Left lobe of liver (tissue), 2 donors: Measurements from ENCODE around the gene RASA4. TPM values are rescaled to one million over a fixed set of nuclear protein-coding genes. Genes with fewer than 3 reads are reported as not detected.
"Not testable (repeated sequence)": the region's sequence is repeated elsewhere in the genome, so short reads cannot be mapped to it uniquely, and the experiment has no call there.

ENCODE experiments used
- ATAC-seq: fragments of 200-7000 bp; cut with Tn5 transposase; one replicate; pipeline ENCODE4 v1.9.1; 2020; ENCODE audit warnings: mild to moderate bottlenecking, moderate library complexity
- DNase-seq: peaks from one replicate; pipeline ENCODE4 v3.0.0-alpha.2; 2020; ENCODE audit warnings: low spot score
- total RNA-seq: library from RNA; stranded (reverse); gene quantifications from one replicate; pipeline ENCODE4 v1.2.1, GENCODE V29; 2021
- donor health status: DM: no; HTN: no; CAD: no; lungs with moderate emphysema.
- donor health status: DM: no; HTN: yes; CAD: no.

RASA4 gene
- total RNA-seq, 1 donor from 2014 or later: 10.7 TPM

DNA sequence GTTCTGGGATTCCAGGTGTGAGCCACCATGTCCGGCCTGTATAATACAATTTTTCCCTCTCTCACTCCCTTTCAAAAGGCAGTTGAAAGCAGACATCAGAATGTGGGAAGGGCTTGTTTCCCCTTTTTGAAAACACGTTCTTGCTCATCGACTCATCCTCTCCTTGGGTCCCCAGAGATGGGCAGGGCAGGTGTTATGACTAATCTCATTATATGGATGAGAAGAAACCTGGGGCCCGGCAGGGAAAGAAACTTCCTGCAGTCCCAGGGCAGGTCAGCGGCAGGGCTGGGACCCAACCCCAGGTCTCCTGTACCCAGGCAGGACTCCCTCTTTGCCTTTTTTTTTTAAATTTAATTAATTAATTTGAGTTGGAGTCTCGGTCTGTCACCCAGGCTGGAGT, 70.2 kb downstream of the RASA4 start:
- not testable (repeated sequence) for ATAC-seq

DNA sequence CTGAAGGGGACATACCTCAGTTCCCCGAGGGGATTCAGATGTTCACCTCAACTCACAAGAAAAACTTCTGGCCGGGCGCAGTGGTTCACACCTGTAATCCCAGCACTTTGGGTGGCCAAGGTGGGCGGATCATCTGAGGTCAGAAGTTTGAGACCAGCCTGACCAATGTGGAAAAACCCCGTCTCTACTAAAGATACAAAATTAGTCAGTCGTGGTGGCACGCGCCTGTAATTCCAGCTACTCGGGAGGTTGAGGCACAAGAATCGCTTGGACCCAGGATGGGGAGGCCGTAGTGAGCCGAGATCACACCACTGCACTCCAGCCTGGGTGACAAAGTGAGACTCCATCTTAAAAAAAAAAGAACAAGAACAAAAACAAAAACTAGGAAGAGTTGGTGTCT, 71.3 kb downstream of the RASA4 start:
- ATAC-seq, DNase-seq: not testable (repeated sequence)

More for the DNA sequence above, 70.2 kb downstream of the RASA4 start:
- DNase-seq: not testable (repeated sequence)

DNA sequence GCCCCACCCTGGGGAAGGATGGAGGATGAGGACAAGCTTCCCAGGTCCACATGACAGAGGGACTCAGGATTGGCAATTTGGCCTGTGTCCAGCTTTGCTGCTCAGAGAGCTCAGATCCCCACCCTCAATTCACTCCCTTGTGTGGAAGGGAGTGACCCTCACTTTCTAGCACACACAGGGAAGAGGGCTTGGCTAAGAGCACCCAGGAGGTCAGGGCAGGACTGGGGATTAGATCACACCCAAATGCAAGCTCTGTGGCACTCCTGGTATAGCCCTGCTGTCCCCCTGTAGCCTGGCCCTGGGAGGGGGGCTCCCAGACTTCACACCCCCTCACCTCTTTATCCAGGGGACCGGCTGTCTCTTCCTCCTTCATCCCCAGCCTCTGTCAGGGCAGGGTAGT, 72.2 kb downstream of the RASA4 start:
- DNase-seq, ATAC-seq: not testable (repeated sequence)

DNA sequence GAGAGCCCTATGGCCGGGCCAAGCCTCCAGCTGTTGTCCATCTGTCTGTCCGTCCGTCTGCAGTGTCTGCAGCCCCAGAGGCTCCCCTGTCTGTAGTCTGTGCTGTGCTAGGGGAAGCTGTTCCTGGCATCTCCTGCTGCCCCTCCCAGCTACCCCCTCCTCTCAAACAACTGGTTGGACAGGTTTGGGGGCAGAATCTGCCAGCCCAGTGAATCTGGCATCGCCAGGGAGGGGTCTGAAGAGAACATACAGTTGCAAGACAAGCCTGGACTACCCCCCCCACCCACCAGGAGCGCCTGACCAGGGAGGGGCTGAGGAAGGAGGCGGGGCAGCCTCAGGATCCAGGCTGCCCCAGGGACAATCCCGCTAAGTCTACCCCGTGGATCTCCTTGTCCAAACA, 73.0 kb downstream of the RASA4 start, which contains the start of gene UPK3BL2:
UPK3BL2 (minus strand) TSS at position 101 of the 400 bp plus-strand sequence; CDS start at position 41, 60 bp downstream.
- DNase-seq, ATAC-seq: not testable (repeated sequence)

DNA sequence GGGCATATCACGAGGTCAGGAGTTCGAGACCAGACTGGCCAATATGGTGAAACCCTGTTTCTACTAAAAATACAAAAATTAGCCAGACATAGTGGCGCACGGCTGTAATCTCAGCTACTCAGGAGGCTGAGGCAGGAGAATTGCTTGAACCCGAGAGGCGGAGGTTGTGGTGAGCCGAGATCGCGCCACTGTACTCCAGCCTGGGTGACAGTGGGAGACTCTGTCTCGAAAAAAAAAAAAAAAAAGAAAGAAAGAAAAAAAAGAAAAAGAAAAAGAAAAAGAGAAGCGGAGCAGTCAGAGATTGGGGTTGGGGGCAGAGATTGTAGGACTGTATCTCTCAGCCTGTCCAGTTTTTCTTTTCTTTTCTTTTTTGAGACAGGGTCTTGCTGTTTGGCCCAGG, 73.8 kb downstream of the RASA4 start:
- ATAC-seq, DNase-seq: not testable (repeated sequence)

DNA sequence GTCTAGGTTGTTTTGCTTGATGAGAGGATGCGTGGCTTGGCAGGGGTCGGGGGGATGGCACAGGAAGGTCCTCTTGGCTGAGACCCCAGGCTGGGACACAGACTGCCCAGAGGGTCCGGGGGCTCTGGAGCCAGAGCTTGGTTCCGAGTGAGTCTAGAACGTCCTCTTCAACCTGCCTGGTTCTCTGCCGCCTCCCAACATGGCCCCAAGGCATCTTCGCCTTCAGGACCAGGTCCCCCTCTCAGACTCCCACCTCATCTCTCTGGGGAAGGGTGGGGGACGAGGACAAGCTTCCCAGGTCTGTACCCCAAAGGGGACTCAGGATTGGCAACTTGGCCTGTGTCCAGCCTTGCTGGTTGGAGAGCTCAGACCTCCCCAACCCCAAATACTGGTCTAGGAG, 74.5 kb downstream of the RASA4 start:
- DNase-seq, ATAC-seq: not testable (repeated sequence)

DNA sequence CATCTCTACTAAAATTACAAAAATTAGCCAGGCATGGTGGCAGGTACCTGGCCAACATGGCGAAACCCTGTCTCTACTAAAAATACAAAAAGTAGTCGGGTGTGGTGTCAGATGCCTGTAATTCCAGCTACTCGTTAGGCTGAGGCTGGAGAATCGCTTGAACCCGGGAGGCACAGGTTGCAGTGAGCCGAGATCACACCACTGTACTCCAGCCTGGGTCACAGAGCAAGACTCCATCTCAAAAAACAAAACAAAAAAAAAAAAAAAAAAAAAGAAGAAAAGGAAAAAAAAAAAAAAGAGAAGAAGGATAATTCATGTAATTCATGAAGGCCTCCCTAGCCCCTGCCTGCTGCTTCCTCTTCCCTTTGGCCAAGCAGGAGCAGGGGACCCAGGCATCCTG, 76.0 kb downstream of the RASA4 start:
- DNase-seq, ATAC-seq: not testable (repeated sequence)

DNA sequence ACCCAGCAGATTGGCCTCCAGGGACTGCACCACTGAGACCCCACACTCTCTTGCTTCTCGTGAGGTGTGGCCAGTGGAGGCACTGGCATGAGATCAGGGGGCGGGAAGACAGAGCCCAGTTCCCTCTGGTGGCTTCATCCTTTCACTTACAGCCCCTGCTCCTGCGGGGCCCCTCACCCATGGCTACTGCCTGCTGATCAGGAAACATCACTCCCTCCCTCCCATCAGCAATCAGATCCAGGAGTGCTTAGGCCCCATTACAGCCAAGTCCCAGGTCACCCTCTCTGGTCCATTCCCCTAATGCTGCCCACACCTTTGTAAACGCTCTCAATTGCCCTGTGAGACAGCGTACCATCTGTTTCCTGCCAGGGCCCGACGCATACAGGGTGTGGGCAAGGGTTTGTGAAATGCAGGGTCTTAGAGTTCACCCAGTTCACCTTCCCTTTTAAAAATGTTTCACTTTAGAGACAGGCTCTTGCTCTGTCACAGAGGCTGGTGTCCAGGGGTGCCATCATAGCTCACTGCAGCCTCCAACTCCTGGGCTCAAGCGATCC, 81.4 kb downstream of the RASA4 start:
- not testable (repeated sequence) for DNase-seq, ATAC-seq

DNA sequence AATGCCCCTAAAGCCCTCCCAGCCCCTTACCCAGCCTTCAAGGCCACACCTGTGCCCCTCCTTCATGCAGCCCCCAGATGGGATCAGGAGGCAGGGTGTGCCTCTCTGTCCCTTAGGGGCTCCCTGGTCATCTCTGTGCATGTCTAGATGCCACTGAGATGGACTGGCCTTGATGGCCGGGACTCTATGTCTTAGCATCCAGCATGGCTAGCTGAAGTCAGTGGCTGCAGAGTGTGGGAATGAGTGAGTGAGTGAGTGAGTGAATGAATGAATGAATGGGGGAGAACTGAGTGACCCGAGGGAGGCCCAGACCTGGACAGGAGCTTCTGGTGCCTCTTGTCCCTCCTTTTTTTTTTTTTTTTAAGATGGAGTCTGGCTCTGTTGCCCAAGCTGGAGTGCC, 84.4 kb downstream of the RASA4 start:
- not testable (repeated sequence) for DNase-seq, ATAC-seq

DNA sequence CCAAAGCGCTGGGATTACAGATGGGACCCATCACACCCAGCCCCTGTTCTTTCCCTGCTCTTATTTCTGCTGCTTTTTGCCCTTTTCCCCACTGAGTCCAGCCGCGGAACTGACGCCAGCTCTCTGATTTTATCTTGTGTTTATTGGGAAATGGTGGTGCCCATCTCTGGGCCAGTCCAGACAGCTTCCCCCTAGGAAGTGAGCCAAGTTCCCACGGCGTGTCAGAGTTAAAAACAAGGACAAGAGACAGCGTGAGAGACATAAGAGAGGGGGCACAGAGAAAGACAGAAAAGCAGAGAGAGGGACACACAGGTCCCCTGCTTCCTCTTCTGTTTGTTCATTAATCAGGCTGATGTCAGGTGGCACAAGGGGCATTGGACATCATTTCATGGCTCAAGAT, 85.0 kb downstream of the RASA4 start:
- ATAC-seq: peak; percentile 22
- DNase-seq: peak; percentile 46

DNA sequence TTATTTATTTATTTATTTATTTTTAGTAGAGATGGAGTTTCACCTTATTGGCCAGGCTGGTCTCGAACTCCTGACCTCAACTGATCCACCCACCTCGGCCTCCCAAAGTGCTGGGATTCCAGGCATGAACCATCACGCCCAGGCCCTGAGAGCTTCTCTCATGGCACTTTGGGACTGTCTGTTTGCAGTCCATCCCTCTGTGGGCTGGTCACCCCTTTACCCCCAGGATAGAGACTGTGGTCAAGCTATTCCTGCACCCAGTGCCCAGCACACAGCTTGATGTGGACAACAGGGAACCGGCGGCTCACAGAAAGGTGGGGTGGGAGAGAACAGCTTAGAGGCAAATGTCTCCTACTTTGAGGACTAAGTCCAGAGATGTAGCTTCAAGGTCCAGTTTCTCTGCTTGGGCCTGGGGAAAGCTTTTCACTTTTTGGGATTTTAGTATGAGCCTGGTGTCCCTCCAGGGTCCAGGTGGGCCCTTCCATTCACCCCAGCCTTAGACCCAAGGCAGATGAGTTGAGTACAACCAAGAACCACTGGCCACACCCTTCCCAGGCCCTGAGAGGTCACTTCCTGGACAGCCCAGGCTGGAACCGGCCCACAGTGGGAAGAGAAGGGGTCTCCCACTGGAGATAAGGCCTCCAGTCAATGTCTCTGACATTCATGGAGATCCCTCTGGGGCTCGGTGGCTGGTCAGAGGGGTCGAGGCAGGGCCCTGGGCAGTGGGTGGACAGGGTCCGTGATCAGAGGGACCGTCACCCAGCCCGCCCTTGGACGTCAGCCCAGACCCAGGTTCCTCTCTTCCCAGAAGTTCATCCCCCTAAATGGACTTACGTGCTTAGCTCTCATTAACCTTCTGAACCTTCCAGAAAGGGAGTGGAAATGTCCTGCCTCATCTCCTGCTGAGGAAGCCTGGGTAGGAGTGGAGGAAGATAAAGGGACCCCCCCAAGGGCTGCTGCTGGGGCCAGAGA, 88.4 kb downstream of the RASA4 start:
- ATAC-seq (peak; percentile 5), DNase-seq (peak; percentile 39)

DNA sequence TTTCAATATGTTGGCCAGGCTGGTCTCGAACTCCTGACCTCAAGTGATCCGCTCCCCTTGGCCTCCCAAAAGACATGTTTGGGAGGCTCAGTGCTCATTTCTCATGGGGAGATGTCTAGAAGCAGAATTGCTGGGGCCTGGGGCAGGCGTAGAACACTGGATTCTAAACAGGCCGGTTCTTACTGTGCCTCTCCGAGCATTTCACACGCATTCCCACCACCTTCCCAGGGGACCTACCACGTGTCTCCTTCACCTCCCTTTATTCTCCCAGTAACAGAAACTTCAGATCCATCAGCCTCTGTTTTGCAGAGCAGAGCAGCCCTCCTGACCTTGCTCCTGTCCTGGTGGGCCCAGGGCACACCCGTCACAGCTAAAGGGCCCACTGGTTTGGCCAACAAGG, 89.4 kb downstream of the RASA4 start:
- DNase-seq, ATAC-seq: not testable (repeated sequence)

DNA sequence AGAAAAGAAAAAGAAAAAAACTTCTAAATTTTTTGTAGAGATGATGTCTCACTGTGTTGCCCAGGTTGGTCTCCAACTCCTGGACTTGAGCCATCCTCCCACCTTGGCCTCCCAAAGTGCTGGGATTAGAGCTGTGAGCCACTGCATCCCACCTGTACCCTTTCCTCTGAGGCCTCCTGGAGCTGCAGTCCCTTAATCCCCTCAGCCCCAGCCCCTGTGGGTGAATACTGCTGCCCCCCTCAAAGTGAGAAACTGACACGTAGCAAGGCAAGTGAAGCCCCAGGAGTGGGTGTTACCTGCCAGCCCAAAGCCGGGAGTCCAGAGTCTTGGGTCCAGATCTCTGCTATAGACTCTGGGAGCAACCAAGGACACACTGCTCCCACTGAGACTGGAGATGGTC, 91.8 kb downstream of the RASA4 start:
- ATAC-seq: peak; percentile 5

More for the DNA sequence above, 91.8 kb downstream of the RASA4 start:
- DNase-seq: peak; percentile 40

Other genes with a start within 250 kb of the RASA4 start
- 10.8 TPM for gene PRKRIP1, start 220.4 kb downstream of the RASA4 start, total RNA-seq
- gene ORAI2, start 183.2 kb downstream of the RASA4 start, total RNA-seq: 1.9 TPM
- 8.3 TPM for gene ALKBH4, start 151.9 kb downstream of the RASA4 start, total RNA-seq
- 16.4 TPM for gene LRWD1, start 151.8 kb downstream of the RASA4 start, total RNA-seq
- gene POLR2J, start 137.8 kb downstream of the RASA4 start, total RNA-seq: 29.9 TPM
- gene RASA4B, start 99.0 kb downstream of the RASA4 start, total RNA-seq: 2.9 TPM
- gene UPK3BL2, start 73.1 kb downstream of the RASA4 start, total RNA-seq: 8.5 TPM
- gene SPDYE2, start 65.5 kb downstream of the RASA4 start, total RNA-seq: not detected
- 15.1 TPM for gene POLR2J3, start 44.2 kb downstream of the RASA4 start, total RNA-seq
- 10.0 TPM for gene UPK3BL1, start 26.0 kb upstream of the RASA4 start, total RNA-seq
- gene SPDYE2B, start 33.6 kb upstream of the RASA4 start, total RNA-seq: not detected
- gene POLR2J2, start 54.9 kb upstream of the RASA4 start, total RNA-seq: 3.7 TPM
- 8.2 TPM for gene FAM185A, start 132.2 kb upstream of the RASA4 start, total RNA-seq